ENCODE data around the gene COL27A1. TPM values are rescaled to one million over a fixed set of nuclear protein-coding genes. Genes with fewer than 3 reads are reported as not detected.
"Not testable (repeated sequence)": the region's sequence is repeated elsewhere in the genome, so short reads cannot be mapped to it uniquely, and the experiment has no call there.

The COL27A1 gene
- polyA plus RNA-seq, 10 donors, result 23.5 to 47.3 (median 33.0) TPM

- peak in 2 of 3 donors; percentile 13 to 52 for DNase-seq
Measured at GRCh38 chr9:114317665-114318357, 162.5 kb downstream of the COL27A1 start.

- DNase-seq, result no peak
Measured at GRCh38 chr9:114318416-114318815, 163.1 kb downstream of the COL27A1 start.

GRCh38 chr9:114319147-114319546 lies 163.8 kb downstream of the COL27A1 start:
- no peak for DNase-seq

GRCh38 chr9:114320710-114321109 lies 165.4 kb downstream of the COL27A1 start:
- DNase-seq, result not testable (repeated sequence)

- DNase-seq, result no peak
Measured at GRCh38 chr9:114321759-114322158, 166.4 kb downstream of the COL27A1 start.

GRCh38 chr9:114322160-114322818 lies 167.0 kb downstream of the COL27A1 start:
- not testable (repeated sequence) for DNase-seq

- not testable (repeated sequence) for DNase-seq
Measured at GRCh38 chr9:114322831-114323531, 167.6 kb downstream of the COL27A1 start, which contains the start of gene ORM1. Gene ORM1, plus strand, starts transcription at chr9:114323098. Its CDS starts 36 bp downstream, at chr9:114323134.

- not testable (repeated sequence) for DNase-seq
Measured at GRCh38 chr9:114323849-114324248, 168.5 kb downstream of the COL27A1 start.

- DNase-seq, result no peak
Measured at GRCh38 chr9:114324492-114324891, 169.2 kb downstream of the COL27A1 start.

- not testable (repeated sequence) for DNase-seq
Measured at GRCh38 chr9:114324965-114325364, 169.6 kb downstream of the COL27A1 start.

- DNase-seq, result not testable (repeated sequence)
Measured at GRCh38 chr9:114325684-114326254, 170.4 kb downstream of the COL27A1 start.

- DNase-seq, result no peak
Measured at GRCh38 chr9:114327749-114328148, 172.4 kb downstream of the COL27A1 start.

- DNase-seq, result not testable (repeated sequence)
Measured at GRCh38 chr9:114328357-114328820, 173.1 kb downstream of the COL27A1 start.

GRCh38 chr9:114328937-114329624 lies 173.7 kb downstream of the COL27A1 start:
- not testable (repeated sequence) for DNase-seq

- DNase-seq, result not testable (repeated sequence)
Measured at GRCh38 chr9:114329625-114330022, 174.3 kb downstream of the COL27A1 start, which contains the start of gene ORM2. Gene ORM2, plus strand, starts transcription at chr9:114329869. Its CDS starts 36 bp downstream, at chr9:114329905.

GRCh38 chr9:114330636-114331035 lies 175.3 kb downstream of the COL27A1 start:
- no peak for DNase-seq

GRCh38 chr9:114331229-114332195 lies 176.2 kb downstream of the COL27A1 start:
- not testable (repeated sequence) for DNase-seq

GRCh38 chr9:114332474-114333040 lies 177.2 kb downstream of the COL27A1 start:
- not testable (repeated sequence) for DNase-seq

- not testable (repeated sequence) for DNase-seq
Measured at GRCh38 chr9:114333718-114334117, 178.4 kb downstream of the COL27A1 start.

GRCh38 chr9:114334490-114334889 lies 179.2 kb downstream of the COL27A1 start:
- no peak for DNase-seq
